ENCODE data around the gene HNRNPD. TPM values are rescaled to one million over a fixed set of nuclear protein-coding genes. Genes with fewer than 3 reads are reported as not detected.
"Not testable (repeated sequence)": the region's sequence is repeated elsewhere in the genome, so short reads cannot be mapped to it uniquely, and the experiment has no call there.

HNRNPD gene, protein sequence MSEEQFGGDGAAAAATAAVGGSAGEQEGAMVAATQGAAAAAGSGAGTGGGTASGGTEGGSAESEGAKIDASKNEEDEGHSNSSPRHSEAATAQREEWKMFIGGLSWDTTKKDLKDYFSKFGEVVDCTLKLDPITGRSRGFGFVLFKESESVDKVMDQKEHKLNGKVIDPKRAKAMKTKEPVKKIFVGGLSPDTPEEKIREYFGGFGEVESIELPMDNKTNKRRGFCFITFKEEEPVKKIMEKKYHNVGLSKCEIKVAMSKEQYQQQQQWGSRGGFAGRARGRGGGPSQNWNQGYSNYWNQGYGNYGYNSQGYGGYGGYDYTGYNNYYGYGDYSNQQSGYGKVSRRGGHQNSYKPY
- 100 to 1,000 TPM; 149 to 284 (median 243) TPM for total RNA-seq (2021; fragmentation: NEBNext Ultra II Directional; extraction: Animal tissue kit (Norgen Biotek cat#: 25700))
- long read RNA-seq, partial matches to known transcripts = 38 of 45 reads
- long read RNA-seq, other reads (novel, unspliced or antisense) = 5 of 45 reads

DNA sequence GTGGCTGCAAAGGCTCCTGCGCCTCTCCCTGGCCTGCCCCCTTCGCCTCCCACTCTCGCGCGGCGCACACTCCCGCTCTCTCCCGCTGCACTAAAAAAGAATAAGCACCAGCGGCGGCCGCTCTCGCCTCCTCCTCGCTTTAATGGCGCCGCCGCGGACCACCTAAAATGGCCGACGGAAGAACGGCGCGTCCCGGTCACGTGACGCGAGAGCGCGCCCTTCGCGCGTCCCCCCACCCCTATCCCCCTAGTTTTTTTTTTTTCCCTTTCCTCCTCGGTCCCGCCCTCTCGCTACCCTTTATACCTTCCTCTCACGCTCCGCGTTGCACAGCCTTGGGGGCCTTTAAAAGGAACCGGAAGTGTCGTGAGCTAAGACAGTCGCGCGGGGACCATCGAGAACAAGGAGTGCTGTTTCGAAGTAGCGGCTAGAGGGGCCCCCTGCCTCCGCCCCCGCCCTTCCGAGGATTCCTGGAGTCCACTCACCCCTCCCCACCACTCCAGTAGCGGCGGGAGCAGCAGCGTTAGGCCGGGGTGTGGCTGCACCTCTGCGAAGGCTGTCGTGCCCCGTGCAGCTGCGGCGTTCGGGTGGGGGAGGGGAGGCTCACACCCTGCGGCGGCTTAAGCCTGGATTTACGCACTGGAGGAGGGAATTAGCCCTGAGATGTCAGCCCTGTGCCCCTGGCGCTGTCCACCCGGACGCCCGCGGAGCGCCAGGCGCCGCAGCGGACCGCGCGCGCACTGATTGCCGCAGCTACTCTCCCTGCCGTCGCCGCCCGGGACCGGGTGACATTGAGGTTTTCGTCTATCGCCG is at the start of gene HNRNPD:
Gene HNRNPD, minus strand, starts transcription at position 176 of the 810 bp plus-strand sequence. CDS start 313 bp downstream, outside the sequence.
- H3K36me3 Mint-ChIP-seq (ENCODE audit: low read depth) = peaks cover 50% of the 10 kb centered on the region

DNA sequence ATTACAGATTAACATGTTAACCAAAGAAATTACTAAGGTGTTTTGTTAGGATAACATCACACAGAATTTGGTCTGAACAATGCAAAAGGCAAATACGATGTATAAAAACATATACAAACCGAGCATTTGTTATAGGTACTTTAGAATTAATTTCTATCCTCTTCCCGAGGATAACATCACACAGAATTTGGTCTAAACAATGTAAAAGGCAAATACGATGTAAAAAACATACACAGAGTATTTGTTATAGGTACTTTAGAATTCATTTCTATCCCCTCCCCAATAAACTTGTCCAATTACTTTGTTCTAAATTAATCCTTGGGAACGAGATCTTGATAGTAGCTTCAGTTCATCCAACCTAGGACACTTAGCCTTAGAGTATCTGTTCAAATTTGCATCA is 48.8 kb upstream of the HNRNPD start:
- H3K27ac Mint-ChIP-seq = peak overlapping the region; percentile 83; the same call in 1 of the 2 replicates

More for the DNA sequence above, at the start of gene HNRNPD:
- no peaks in the 10 kb centered on the region for H3K9me3 Mint-ChIP-seq
- DNase-seq = peak; percentile 99
- TF ChIP-seq, protein P1, sequence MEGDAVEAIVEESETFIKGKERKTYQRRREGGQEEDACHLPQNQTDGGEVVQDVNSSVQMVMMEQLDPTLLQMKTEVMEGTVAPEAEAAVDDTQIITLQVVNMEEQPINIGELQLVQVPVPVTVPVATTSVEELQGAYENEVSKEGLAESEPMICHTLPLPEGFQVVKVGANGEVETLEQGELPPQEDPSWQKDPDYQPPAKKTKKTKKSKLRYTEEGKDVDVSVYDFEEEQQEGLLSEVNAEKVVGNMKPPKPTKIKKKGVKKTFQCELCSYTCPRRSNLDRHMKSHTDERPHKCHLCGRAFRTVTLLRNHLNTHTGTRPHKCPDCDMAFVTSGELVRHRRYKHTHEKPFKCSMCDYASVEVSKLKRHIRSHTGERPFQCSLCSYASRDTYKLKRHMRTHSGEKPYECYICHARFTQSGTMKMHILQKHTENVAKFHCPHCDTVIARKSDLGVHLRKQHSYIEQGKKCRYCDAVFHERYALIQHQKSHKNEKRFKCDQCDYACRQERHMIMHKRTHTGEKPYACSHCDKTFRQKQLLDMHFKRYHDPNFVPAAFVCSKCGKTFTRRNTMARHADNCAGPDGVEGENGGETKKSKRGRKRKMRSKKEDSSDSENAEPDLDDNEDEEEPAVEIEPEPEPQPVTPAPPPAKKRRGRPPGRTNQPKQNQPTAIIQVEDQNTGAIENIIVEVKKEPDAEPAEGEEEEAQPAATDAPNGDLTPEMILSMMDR (IDR thresholded peaks at IDR 0.05) = peak; percentile 12; the same call in 1 of the 2 replicates
- H3K27ac Mint-ChIP-seq = peak within 1 kb of the TSS; percentile 98
- peak within 1 kb of the TSS; percentile 98 for H3K4me3 Mint-ChIP-seq
- peaks cover 7% of the 10 kb centered on the region for H3K27me3 Mint-ChIP-seq (ENCODE audit: insufficient read depth)
- peaks cover 46% of the 10 kb centered on the region for H3K4me1 Mint-ChIP-seq (ENCODE audit: low read depth)

DNA sequence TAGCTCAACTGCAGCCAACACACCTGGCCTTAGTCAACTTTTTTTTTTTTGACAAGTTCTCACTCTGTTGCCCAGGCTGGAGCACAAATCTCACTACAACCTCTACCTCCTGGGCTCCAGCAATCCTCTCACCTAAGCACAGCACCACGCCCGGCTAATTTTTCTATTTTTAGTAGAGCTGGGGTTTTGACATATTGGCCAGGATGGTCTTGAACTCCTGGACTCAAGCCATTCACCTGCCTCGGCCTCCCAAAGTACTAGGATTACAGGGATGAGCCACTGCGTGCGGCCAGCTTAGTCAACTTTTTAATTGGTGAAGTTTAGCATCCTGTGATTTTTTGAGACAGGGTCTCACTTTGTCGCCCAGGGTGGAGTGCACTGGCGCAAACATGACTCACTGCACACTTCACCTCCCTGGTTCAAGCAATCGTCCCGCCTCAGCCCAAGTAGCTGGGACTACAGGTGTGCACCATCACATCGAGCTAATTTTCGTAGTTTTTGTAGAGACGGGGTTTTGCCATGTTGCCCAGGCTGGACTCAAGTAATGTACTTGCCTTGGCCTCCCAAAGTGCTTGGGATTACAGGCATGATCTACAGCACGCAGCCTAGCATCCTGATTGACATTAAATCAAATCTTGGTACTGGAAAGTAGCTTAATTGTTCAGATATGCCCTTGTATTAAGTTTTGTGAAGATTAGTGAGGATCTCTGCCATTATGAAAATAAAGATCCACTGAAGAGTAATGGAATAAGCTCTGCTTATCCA is 48.2 kb upstream of the HNRNPD start:
- no peak for DNase-seq
- Mint-ChIP-seq H3K27me3 (ENCODE audit: insufficient read depth) (peaks cover 4% of the 10 kb centered on the region), H3K9me3 (peaks cover 6% of the 10 kb centered on the region; the same call in 1 of the 2 replicates), H3K27ac (peak overlapping the region; percentile 29), H3K4me1 (ENCODE audit: low read depth) (peaks cover 42% of the 10 kb centered on the region), H3K4me3 (no peak overlapping the region), H3K36me3 (ENCODE audit: low read depth) (peaks cover 50% of the 10 kb centered on the region)
- TF ChIP-seq, protein P1 (IDR thresholded peaks at IDR 0.05) = no peak

More for the DNA sequence above, 48.8 kb upstream of the HNRNPD start:
- peaks cover 48% of the 10 kb centered on the region for H3K4me1 Mint-ChIP-seq (ENCODE audit: low read depth)
- H3K36me3 Mint-ChIP-seq (ENCODE audit: low read depth) = peaks cover 56% of the 10 kb centered on the region
- H3K4me3 Mint-ChIP-seq = no peak overlapping the region
- TF ChIP-seq, protein P1 (IDR thresholded peaks at IDR 0.05) = no peak
- no peak for DNase-seq
- peaks cover 6% of the 10 kb centered on the region; the same call in 1 of the 2 replicates for H3K9me3 Mint-ChIP-seq
- H3K27me3 Mint-ChIP-seq (ENCODE audit: insufficient read depth) = peaks cover 8% of the 10 kb centered on the region

DNA sequence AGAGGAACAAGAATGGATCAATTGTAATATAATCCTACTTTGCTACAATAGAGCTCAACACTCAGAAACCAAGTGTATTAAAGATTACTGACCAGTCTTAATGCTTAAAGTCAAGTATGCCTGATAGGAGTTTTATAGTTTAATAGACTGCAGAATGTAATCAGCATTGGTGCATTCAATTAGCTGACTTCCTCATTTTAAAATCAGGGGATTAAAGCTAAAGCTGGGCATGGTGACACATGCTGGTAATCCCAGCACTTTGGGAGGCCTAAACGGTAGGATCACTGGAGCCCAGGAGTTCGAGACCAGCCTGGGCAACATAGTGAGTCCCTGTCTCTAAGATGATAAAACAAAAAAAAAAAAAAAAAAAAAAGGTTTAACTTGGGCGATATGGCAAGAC is 45.7 kb upstream of the HNRNPD start:
- peaks cover 6% of the 10 kb centered on the region; the same call in 1 of the 2 replicates for H3K9me3 Mint-ChIP-seq
- H3K4me1 Mint-ChIP-seq (ENCODE audit: low read depth) = peaks cover 17% of the 10 kb centered on the region
- no peak overlapping the region; the same call in 1 of the 2 replicates for H3K27ac Mint-ChIP-seq
- TF ChIP-seq, protein P1 (IDR thresholded peaks at IDR 0.05) = no peak
- H3K27me3 Mint-ChIP-seq (ENCODE audit: insufficient read depth) = peaks cover 13% of the 10 kb centered on the region
- peaks cover 24% of the 10 kb centered on the region for H3K36me3 Mint-ChIP-seq (ENCODE audit: low read depth)
- DNase-seq = no peak
- H3K4me3 Mint-ChIP-seq = no peak overlapping the region

DNA sequence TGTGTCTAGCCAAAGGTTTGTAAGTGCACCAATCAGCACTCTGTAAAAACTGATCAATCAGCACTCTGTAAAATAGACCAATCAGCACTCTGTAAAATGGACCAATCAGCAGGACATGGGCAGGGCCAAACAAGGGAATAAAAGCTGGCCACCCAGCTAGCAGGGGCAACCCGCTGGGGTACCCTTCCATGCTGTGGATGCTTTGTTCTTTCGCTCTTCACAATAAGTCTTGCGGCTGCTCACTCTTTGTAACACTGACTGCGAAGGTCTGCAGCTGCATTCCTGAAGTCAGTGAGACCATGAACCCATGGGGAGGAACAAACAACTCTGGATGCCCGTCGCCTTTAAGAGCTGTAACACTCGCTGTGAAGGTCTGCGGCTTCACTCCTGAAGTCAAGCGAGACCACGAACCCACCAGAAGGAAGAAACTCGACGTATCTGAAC is 42.2 kb upstream of the HNRNPD start:
- Mint-ChIP-seq H3K27ac (no peak overlapping the region), H3K9me3 (no peaks in the 10 kb centered on the region; the same call in 1 of the 2 replicates), H3K4me1 (ENCODE audit: low read depth) (peaks cover 3% of the 10 kb centered on the region), H3K27me3 (ENCODE audit: insufficient read depth) (peaks cover 14% of the 10 kb centered on the region), H3K36me3 (ENCODE audit: low read depth) (no peaks in the 10 kb centered on the region), H3K4me3 (no peak overlapping the region)
- TF ChIP-seq, protein P1 (IDR thresholded peaks at IDR 0.05) = no peak
- DNase-seq = no peak

DNA sequence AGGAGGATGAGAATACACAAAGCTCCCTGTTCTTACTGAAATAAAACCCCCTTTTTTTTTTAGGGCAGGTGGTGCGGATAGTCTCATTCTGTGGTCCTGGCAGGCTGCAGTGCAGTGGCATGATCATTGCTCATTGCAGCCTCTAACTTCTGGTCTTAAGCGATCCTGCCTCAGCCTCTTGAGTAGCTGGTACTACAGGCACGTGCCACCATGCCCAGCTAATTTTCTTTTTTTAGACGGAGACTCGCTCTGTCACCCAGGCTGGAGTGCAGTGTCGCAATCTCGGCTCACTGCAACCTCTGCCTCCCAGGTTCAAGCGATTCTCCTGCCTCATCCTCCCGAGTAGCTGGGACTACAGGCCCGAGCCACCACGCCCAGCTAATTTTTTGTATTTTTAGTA is 41.3 kb upstream of the HNRNPD start:
- not testable (repeated sequence) for H3K27ac Mint-ChIP-seq; H3K4me1 Mint-ChIP-seq (ENCODE audit: low read depth); H3K4me3 Mint-ChIP-seq; DNase-seq; H3K9me3 Mint-ChIP-seq; H3K36me3 Mint-ChIP-seq (ENCODE audit: low read depth)
- peaks cover 11% of the 10 kb centered on the region for H3K27me3 Mint-ChIP-seq (ENCODE audit: insufficient read depth)
